ENCODE measurements around the gene ZBTB46.

GRCh38 chr20:63747622-63748069 lies 83.4 kb downstream of the ZBTB46 start:
- TF ChIP-seq CTCF (IDR thresholded peaks at IDR 0.05) (no peak), POLR2A (IDR thresholded peaks at IDR 0.05) (no peak)

Measured in thyroid gland (tissue), 4 donors.